Trophoblast cell (in vitro differentiated cells and primary cell): Measurements from ENCODE around the gene SCAF4.

Source experiments
- DNase-seq, 2 donors: peaks; one replicate each; pipeline ENCODE4 v3.0.0-alpha.2; 2016
- H2AFZ ChIP-seq: 2 replicates; pipeline ENCODE4 v1.6.1; 2013; ENCODE audit warnings: low read length, moderate library complexity, mild to moderate bottlenecking; ENCODE audit not compliant: insufficient read depth, poor library complexity
- H2AK5ac ChIP-seq: 2 replicates; pipeline ENCODE4 v1.6.1; 2013; ENCODE audit warnings: mild to moderate bottlenecking, low read length
- H2BK120ac ChIP-seq: 2 replicates; pipeline ENCODE4 v1.6.1; 2013; ENCODE audit warnings: low read length, mild to moderate bottlenecking, moderate library complexity; ENCODE audit not compliant: insufficient read depth, poor library complexity
- H2BK12ac ChIP-seq: 2 replicates; pipeline ENCODE4 v1.6.1; 2013; ENCODE audit warnings: mild to moderate bottlenecking, low read length, moderate library complexity
- H2BK5ac ChIP-seq: 2 replicates; pipeline ENCODE4 v1.6.1; 2013; ENCODE audit warnings: low read length, low read depth, moderate library complexity, mild to moderate bottlenecking; ENCODE audit not compliant: poor library complexity
- H3K14ac ChIP-seq: 2 replicates; pipeline ENCODE4 v1.6.1; 2013; ENCODE audit warnings: mild to moderate bottlenecking, low read length
- H3K18ac ChIP-seq: 2 replicates; pipeline ENCODE4 v1.6.1; 2013; ENCODE audit warnings: mild to moderate bottlenecking, low read length
- H3K23ac ChIP-seq: 2 replicates; pipeline ENCODE4 v1.6.1; 2013; ENCODE audit warnings: low read length
- H3K27ac ChIP-seq: 2 replicates; pipeline ENCODE4 v1.5.1; 2013; ENCODE audit warnings: low read depth, mild to moderate bottlenecking, inconsistent platforms, low read length, moderate library complexity
- H3K27me3 ChIP-seq: 2 replicates; pipeline ENCODE4 v1.6.1; 2013; ENCODE audit warnings: inconsistent platforms, mild to moderate bottlenecking, low read length, moderate library complexity; ENCODE audit not compliant: insufficient read depth
- H3K36me3 ChIP-seq, 2 experiments: 1 replicate in 1 of 2; 2 replicates in 1 of 2; pipeline ENCODE4 v1.6.1; 2013; ENCODE audit warnings: low read length in 2 of 2, mild to moderate bottlenecking in 2 of 2, moderate library complexity in 1 of 2; ENCODE audit not compliant: insufficient read depth in 2 of 2, control insufficient read depth in 1 of 2
- H3K4ac ChIP-seq: 2 replicates; pipeline ENCODE4 v1.6.1; 2013; ENCODE audit warnings: low read depth, mild to moderate bottlenecking, low read length, moderate library complexity
- H3K4me1 ChIP-seq, 2 experiments: 1 replicate in 1 of 2; 2 replicates in 1 of 2; pipeline ENCODE4 v1.6.1; 2013; ENCODE audit warnings: low read length in 2 of 2, mild to moderate bottlenecking in 2 of 2, moderate library complexity in 1 of 2; ENCODE audit not compliant: insufficient read depth in 2 of 2, control insufficient read depth in 1 of 2
- H3K4me2 ChIP-seq: 2 replicates; pipeline ENCODE4 v1.6.1; 2013; ENCODE audit warnings: inconsistent platforms, mild to moderate bottlenecking, low read length, moderate library complexity
- H3K4me3 ChIP-seq: 2 replicates; pipeline ENCODE4 v1.5.1; 2013; ENCODE audit warnings: mild to moderate bottlenecking, low read depth, low read length, inconsistent platforms
- H3K79me1 ChIP-seq: one replicate; pipeline ENCODE4 v1.6.1; 2013; ENCODE audit warnings: low read length
- H3K79me2 ChIP-seq: 2 replicates; pipeline ENCODE4 v1.6.1; 2013; ENCODE audit warnings: low read length, mild to moderate bottlenecking; ENCODE audit not compliant: control insufficient read depth, insufficient read depth, poor library complexity
- H3K9ac ChIP-seq: 2 replicates; pipeline ENCODE4 v1.6.1; 2013; ENCODE audit warnings: mild to moderate bottlenecking, low read length
- H3K9me3 ChIP-seq: 2 replicates; pipeline ENCODE4 v1.6.1; 2013; ENCODE audit warnings: low read depth, mild to moderate bottlenecking, control low read depth, inconsistent platforms, low read length; ENCODE audit not compliant: insufficient read depth
- H4K12ac ChIP-seq: 2 replicates; pipeline ENCODE4 v1.6.1; 2013; ENCODE audit warnings: low read depth, mild to moderate bottlenecking, low read length, moderate library complexity
- H4K8ac ChIP-seq: 2 replicates; pipeline ENCODE4 v1.6.1; 2013; ENCODE audit warnings: low read depth, mild to moderate bottlenecking, low read length, moderate library complexity
- H4K91ac ChIP-seq: one replicate; pipeline ENCODE4 v1.6.1; 2013; ENCODE audit warnings: low read depth, mild to moderate bottlenecking, low read length, moderate library complexity
- WGBS: extraction: QIAGEN DNeasy Blood & Tissue Kit; methylation state at CpG from one replicate; pipeline ENCODE4 v1.1.7; 2013; ENCODE audit warnings: missing lambda C conversion rate; ENCODE audit not compliant: insufficient read length, insufficient coverage; ENCODE audit errors: extremely low coverage; 5-methylcytosine and 5-hydroxymethylcytosine counted together

SCAF4 gene

GRCh38 chr21:31678478-31678877 lies 53.4 kb downstream of the SCAF4 start:
- no peak overlapping the region for H2BK120ac ChIP-seq
- DNase-seq = no peak
- H3K23ac ChIP-seq = no peak overlapping the region
- H2AK5ac ChIP-seq = no peak overlapping the region
- H3K9me3 ChIP-seq = no peaks in the 10 kb centered on the region
- H4K12ac ChIP-seq = no peak overlapping the region
- peaks cover 0 to 6% of the 10 kb centered on the region in 2 experiments for H3K36me3 ChIP-seq
- no peak overlapping the region for H2BK12ac ChIP-seq
- no peak overlapping the region for H3K9ac ChIP-seq
- no peaks in the 10 kb centered on the region for H3K79me1 ChIP-seq
- no peak overlapping the region for H4K91ac ChIP-seq
- H3K27ac ChIP-seq = no peak overlapping the region
- no peak overlapping the region for H2AFZ ChIP-seq
- H4K8ac ChIP-seq = no peak overlapping the region
- no peaks in the 10 kb centered on the region for H3K79me2 ChIP-seq
- no peak overlapping the region for H3K18ac ChIP-seq
- no peak overlapping the region for H3K4me2 ChIP-seq
- no peak overlapping the region for H2BK5ac ChIP-seq
- H3K4ac ChIP-seq = no peak overlapping the region
- no peaks in the 10 kb centered on the region for H3K4me1 ChIP-seq
- WGBS = no CpG with 5 or more reads among the region's 2 CpGs
- no peak overlapping the region for H3K14ac ChIP-seq
- H3K4me3 ChIP-seq = no peak overlapping the region
- no peaks in the 10 kb centered on the region for H3K27me3 ChIP-seq

- Histone ChIP-seq H3K79me2 (no peaks in the 10 kb centered on the region), H3K9me3 (no peaks in the 10 kb centered on the region), H3K27me3 (no peaks in the 10 kb centered on the region), H3K14ac (no peak overlapping the region), H3K79me1 (no peaks in the 10 kb centered on the region), H2AFZ (no peak overlapping the region), H3K4me3 (no peak overlapping the region), H3K18ac (no peak overlapping the region), H3K27ac (no peak overlapping the region), H2AK5ac (no peak overlapping the region), H4K91ac (no peak overlapping the region), H2BK12ac (no peak overlapping the region), H4K8ac (no peak overlapping the region), H3K23ac (peak overlapping the region; percentile 64), H3K9ac (no peak overlapping the region), H3K4me2 (no peak overlapping the region), H2BK120ac (no peak overlapping the region), H4K12ac (no peak overlapping the region), H3K4ac (no peak overlapping the region), H2BK5ac (no peak overlapping the region), H3K36me3 (peaks cover 1 to 6% of the 10 kb centered on the region in 2 experiments), H3K4me1 (no peaks in the 10 kb centered on the region)
- DNase-seq = no peak
- no CpG with 5 or more reads among the region's 3 CpGs for WGBS
Observed at GRCh38 chr21:31677047-31677446, 54.9 kb downstream of the SCAF4 start.

- Histone ChIP-seq H3K4ac (no peak overlapping the region), H3K27me3 (no peaks in the 10 kb centered on the region), H3K9ac (no peak overlapping the region), H4K12ac (no peak overlapping the region), H3K79me1 (no peaks in the 10 kb centered on the region), H3K4me3 (no peak overlapping the region), H3K4me2 (no peak overlapping the region), H4K8ac (no peak overlapping the region), H2BK120ac (no peak overlapping the region), H4K91ac (no peak overlapping the region), H2BK12ac (no peak overlapping the region), H3K14ac (no peak overlapping the region), H3K9me3 (no peaks in the 10 kb centered on the region), H3K79me2 (no peaks in the 10 kb centered on the region), H3K23ac (no peak overlapping the region), H3K4me1 (no peaks in the 10 kb centered on the region), H2BK5ac (no peak overlapping the region), H3K27ac (no peak overlapping the region), H3K18ac (no peak overlapping the region), H3K36me3 (peaks cover 9 to 15% of the 10 kb centered on the region in 2 experiments), H2AFZ (no peak overlapping the region), H2AK5ac (no peak overlapping the region)
- WGBS = no CpG with 5 or more reads among the region's 2 CpGs
- DNase-seq = no peak
Observed at GRCh38 chr21:31675960-31676359, 56.0 kb downstream of the SCAF4 start.

- no peak for DNase-seq
- H2BK12ac ChIP-seq = no peak overlapping the region
- no peak overlapping the region for H3K27ac ChIP-seq
- no peak overlapping the region for H2BK5ac ChIP-seq
- H4K8ac ChIP-seq = no peak overlapping the region
- H3K4me3 ChIP-seq = no peak overlapping the region
- no peak overlapping the region for H3K9ac ChIP-seq
- H2BK120ac ChIP-seq = no peak overlapping the region
- no CpG with 5 or more reads among the region's 7 CpGs for WGBS
- H3K36me3 ChIP-seq = peaks cover 9 to 15% of the 10 kb centered on the region in 2 experiments
- no peak overlapping the region for H3K14ac ChIP-seq
- no peak overlapping the region for H3K23ac ChIP-seq
- no peak overlapping the region for H3K18ac ChIP-seq
- no peak overlapping the region for H4K12ac ChIP-seq
- no peak overlapping the region for H4K91ac ChIP-seq
- H3K9me3 ChIP-seq = no peaks in the 10 kb centered on the region
- H3K79me1 ChIP-seq = no peaks in the 10 kb centered on the region
- no peaks in the 10 kb centered on the region for H3K79me2 ChIP-seq
- H2AK5ac ChIP-seq = no peak overlapping the region
- no peaks in the 10 kb centered on the region for H3K4me1 ChIP-seq
- no peaks in the 10 kb centered on the region for H3K27me3 ChIP-seq
- no peak overlapping the region for H3K4ac ChIP-seq
- H2AFZ ChIP-seq = no peak overlapping the region
- H3K4me2 ChIP-seq = no peak overlapping the region
Observed at GRCh38 chr21:31675318-31675717, 56.6 kb downstream of the SCAF4 start.
